ENCODE measurements around the gene DNAJC13.

GRCh38 chr3:132386259-132386658, 31.0 kb upstream of the DNAJC13 start:
- TF ChIP-seq CTCF (IDR thresholded peaks at IDR 0.05) (no peak), POLR2A (IDR thresholded peaks at IDR 0.05) (no peak)
